OCI-LY7 (cell line): ENCODE data around the gene RAB20.

ENCODE experiments used
- EZH2phosphoT487 ChIP-seq: fragments of 200-600 bp; sonication (generic); IDR thresholded peaks from 2 replicates; pipeline ENCODE4 v1.6.1; 2018; ENCODE audit warnings: low read depth, borderline replicate concordance, mild to moderate bottlenecking, mixed run types, antibody characterized with exemption, low read length, moderate library complexity, mixed read lengths
- TF ChIP-seq, protein P1 (sequence below): fragments of 200-600 bp; sonication (generic); conservative IDR thresholded peaks from 2 replicates; pipeline ENCODE4 v1.5.1; 2014; ENCODE audit warnings: mild to moderate bottlenecking, antibody characterized with exemption, low read length, moderate library complexity, mixed read lengths

DNA sequence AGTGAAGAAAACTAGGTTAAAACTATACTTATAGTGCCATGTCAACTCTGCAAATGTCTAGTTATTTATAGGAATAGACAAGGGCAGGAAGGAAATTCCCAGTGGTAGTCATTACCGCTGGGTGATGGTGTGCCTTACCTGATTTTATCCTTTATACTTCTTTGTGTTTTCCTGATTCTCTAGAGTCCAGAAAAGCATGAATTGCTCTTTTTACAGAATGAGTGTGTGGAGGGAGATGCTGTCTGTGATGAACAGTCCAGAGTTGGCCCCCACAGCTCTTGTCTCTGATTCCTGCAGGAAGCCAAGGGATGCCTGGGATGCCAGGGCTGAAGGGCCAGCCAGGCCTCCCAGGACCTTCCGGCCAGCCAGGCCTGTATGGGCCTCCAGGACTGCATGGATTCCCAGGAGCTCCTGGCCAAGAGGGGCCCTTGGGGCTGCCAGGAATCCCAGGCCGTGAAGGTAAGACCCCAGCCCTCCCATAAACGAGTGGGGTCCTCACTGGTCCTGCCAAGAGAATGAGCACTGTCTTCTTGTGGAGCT is 83.7 kb downstream of the RAB20 start:
- TF ChIP-seq, protein P1, sequence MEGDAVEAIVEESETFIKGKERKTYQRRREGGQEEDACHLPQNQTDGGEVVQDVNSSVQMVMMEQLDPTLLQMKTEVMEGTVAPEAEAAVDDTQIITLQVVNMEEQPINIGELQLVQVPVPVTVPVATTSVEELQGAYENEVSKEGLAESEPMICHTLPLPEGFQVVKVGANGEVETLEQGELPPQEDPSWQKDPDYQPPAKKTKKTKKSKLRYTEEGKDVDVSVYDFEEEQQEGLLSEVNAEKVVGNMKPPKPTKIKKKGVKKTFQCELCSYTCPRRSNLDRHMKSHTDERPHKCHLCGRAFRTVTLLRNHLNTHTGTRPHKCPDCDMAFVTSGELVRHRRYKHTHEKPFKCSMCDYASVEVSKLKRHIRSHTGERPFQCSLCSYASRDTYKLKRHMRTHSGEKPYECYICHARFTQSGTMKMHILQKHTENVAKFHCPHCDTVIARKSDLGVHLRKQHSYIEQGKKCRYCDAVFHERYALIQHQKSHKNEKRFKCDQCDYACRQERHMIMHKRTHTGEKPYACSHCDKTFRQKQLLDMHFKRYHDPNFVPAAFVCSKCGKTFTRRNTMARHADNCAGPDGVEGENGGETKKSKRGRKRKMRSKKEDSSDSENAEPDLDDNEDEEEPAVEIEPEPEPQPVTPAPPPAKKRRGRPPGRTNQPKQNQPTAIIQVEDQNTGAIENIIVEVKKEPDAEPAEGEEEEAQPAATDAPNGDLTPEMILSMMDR: no peak
- TF ChIP-seq EZH2phosphoT487: no peak
